T-helper 17 cell (primary cell): ENCODE results near the gene CAMK1D. TPM values are rescaled to one million over a fixed set of nuclear protein-coding genes. Genes with fewer than 3 reads are reported as not detected.
A peak's percentile ranks its signal among the peaks of the same experiment; 100 is the strongest.

Source experiments
- ATAC-seq: fragments of 150-1000 bp; cut with Tn5 transposase; 2 replicates; pipeline ENCODE4 v1.10.0; 2021; ENCODE audit warnings: mild to moderate bottlenecking, moderate library complexity
- DNase-seq, 3 donors: peaks; one replicate each; pipeline versions ENCODE4 v3.0.0 to v3.0.0-alpha.2; 2020 to 2021
- H3K9me3 ChIP-seq: one replicate; pipeline ENCODE4 v1.7.0; 2013; ENCODE audit warnings: low read length, mild to moderate bottlenecking; ENCODE audit not compliant: control insufficient read depth, poor library complexity, severe bottlenecking
- H3K27ac Mint-ChIP-seq: one replicate; pipeline ENCODE4 v1.8.0; 2022; ENCODE audit warnings: mild to moderate bottlenecking, moderate library complexity, mixed read lengths
- H3K27me3 Mint-ChIP-seq: one replicate; pipeline ENCODE4 v1.8.0; 2022; ENCODE audit warnings: mixed read lengths
- H3K36me3 Mint-ChIP-seq: one replicate; pipeline ENCODE4 v1.8.0; 2022; ENCODE audit warnings: low read depth, mixed read lengths
- H3K4me1 Mint-ChIP-seq: one replicate; pipeline ENCODE4 v1.8.0; 2022; ENCODE audit warnings: mild to moderate bottlenecking, mixed read lengths
- H3K4me3 Mint-ChIP-seq: one replicate; pipeline ENCODE4 v1.8.0; 2022; ENCODE audit warnings: mild to moderate bottlenecking, moderate library complexity, mixed read lengths
- total RNA-seq, 4 donors: library from RNA in 2 of 4; stranded (reverse) in 2 of 4; gene quantifications; one replicate each; pipeline ENCODE4 v1.2.3 and lab custom pipeline; 2022 to 2026

CAMK1D gene
- total RNA-seq, 2 donors from 2014 or later = 31.1 to 47.3 TPM

DNA sequence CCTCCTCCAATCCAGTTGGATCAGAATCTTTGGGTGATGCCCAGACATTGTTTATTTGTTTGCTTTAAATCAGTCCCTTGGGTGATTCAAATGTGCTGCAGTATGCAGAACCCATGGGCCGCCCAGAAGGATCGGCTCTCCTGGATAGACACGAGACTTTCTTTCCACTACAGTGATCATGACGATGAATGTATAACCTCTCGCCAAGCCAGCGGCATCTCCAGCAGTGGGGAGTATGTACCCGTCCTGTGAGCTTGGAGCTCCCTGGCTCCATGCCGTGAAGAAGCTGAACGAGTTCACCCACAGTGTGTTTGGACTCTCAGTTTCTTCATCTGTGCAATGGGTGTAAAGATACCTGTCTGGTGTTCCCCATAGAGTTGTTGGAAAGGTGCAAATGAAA is 162.3 kb downstream of the CAMK1D start:
- Mint-ChIP-seq H3K27me3 (no peaks in the 10 kb centered on the region), H3K27ac (no peak overlapping the region), H3K4me3 (no peak overlapping the region), H3K4me1 (peaks cover 43% of the 10 kb centered on the region), H3K36me3 (no peaks in the 10 kb centered on the region)
- DNase-seq (no peak), ATAC-seq (no peak)
- H3K9me3 ChIP-seq = no peaks in the 10 kb centered on the region

DNA sequence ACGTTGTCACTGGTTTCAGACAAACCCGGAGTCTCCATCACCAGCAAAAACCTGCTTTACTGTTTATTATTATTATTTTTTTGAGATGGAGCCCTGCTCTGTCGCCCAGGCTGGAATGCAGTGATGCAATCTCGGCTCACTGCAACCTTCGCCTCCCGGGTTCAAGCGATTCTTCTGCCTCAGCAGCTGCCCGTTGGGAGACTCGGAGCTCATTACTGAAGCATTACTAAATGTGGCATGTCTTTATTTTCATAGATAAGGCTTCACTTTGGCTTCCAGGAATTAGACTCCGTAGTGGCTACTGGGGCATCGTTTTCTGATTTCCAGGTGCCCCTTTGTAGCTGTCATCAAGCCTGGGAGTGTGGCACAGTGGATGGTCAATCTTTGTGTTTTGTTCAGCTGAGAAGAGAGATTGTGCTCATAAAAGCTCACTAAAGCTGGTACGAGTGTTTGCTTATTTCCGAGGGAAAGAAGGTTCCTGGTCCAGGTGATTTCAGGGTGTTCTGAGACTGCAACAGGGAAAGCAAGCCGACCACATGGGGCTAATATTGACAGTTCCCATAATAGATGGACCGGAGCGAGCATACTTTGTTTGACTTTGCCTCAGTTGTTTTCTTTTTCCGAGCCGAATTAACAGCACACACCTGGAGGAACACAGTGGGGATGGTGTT is 163.1 kb downstream of the CAMK1D start:
- Mint-ChIP-seq H3K36me3 (no peaks in the 10 kb centered on the region), H3K27me3 (no peaks in the 10 kb centered on the region), H3K4me3 (no peak overlapping the region), H3K4me1 (peaks cover 37% of the 10 kb centered on the region), H3K27ac (no peak overlapping the region)
- DNase-seq (no peak), ATAC-seq (no peak)
- no peaks in the 10 kb centered on the region for H3K9me3 ChIP-seq

DNA sequence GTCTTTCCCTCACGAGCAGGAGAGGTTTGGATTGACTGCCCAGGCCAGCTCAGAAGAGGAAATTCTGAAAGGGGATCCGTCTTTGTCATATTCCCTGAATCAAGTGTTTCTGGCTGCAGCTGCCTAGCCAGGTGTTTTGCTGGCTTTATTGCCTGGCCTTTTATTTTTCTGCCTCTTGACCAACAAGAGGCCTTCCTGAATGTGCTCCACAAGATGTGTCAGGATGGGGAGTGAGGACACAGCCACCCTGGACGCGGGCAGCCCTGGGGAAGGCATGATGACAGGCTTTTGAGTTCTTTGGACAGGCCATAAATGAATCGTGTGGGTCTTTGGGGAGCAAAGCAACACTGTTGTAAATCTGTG is 163.6 kb downstream of the CAMK1D start:
- DNase-seq = no peak
- Mint-ChIP-seq H3K27me3 (no peaks in the 10 kb centered on the region), H3K4me1 (peaks cover 32% of the 10 kb centered on the region), H3K27ac (peak overlapping the region; percentile 77), H3K36me3 (no peaks in the 10 kb centered on the region), H3K4me3 (no peak overlapping the region)
- no peak for ATAC-seq
- H3K9me3 ChIP-seq = no peaks in the 10 kb centered on the region

DNA sequence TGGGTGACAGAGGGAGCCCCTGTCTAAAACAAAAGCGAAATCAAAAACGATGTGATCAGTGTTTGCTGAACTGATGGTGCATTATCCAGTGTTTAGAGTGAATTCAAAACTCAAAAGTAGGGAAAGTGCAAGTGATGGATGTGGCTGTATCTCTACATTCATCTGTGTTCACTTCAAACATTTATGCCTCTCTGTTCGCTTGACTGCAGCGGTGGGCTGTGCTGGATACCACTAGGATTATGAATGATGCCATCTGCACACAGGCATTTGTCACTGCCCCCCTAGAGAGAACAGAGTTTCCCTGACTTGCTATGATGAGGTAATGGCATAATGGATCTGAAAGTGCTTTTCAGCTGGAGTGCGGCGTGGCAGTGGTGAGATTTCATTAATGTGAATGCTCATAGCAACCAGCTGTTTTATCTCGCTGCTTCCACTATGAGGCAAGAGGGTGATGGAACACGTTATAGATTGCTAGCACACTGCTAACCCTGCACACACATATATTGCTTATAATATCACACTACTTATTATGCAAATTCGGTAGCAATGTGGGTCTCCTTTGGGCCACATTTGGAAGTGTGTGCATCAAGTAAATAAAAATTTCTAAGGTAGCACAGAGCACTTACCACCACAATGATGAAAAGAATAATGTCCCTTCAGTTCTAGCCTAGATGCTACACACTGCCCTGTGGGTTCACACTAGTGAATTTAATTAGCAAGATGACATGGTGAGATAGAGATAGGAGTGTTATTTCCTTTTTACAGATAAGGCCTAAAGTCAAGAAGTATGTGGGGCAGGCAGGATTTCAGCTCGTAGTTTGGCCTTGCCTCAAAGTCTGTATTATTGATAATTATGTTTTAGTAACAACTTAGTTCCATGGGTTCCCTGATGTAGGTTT is 164.7 kb downstream of the CAMK1D start:
- H3K9me3 ChIP-seq = no peaks in the 10 kb centered on the region
- Mint-ChIP-seq H3K4me1 (peaks cover 27% of the 10 kb centered on the region), H3K27me3 (no peaks in the 10 kb centered on the region), H3K36me3 (no peaks in the 10 kb centered on the region), H3K4me3 (no peak overlapping the region), H3K27ac (peak overlapping the region; percentile 77)
- DNase-seq = no peak
- no peak for ATAC-seq

DNA sequence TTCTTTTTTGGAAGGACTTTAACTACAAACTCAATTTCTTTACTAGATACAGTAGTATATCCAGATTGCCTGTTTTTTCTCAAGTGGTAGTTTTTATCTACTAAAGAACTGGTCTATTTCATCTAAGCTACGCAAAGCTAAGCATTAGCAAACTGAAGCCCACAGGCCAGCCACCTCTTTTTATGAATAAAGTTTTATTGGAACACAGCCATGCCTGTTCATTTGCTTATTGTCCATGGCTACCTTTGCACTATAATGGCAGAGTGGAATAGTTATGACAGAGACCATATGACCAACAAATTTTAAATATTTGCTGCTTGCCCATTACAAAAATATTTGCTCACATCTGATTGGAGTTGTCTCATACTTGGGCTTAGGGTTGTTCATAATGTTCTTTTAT is 168.7 kb downstream of the CAMK1D start:
- Mint-ChIP-seq H3K4me1 (peaks cover 17% of the 10 kb centered on the region), H3K27ac (no peak overlapping the region), H3K36me3 (no peaks in the 10 kb centered on the region), H3K27me3 (no peaks in the 10 kb centered on the region), H3K4me3 (no peak overlapping the region)
- H3K9me3 ChIP-seq = no peaks in the 10 kb centered on the region
- no peak for ATAC-seq
- no peak for DNase-seq

DNA sequence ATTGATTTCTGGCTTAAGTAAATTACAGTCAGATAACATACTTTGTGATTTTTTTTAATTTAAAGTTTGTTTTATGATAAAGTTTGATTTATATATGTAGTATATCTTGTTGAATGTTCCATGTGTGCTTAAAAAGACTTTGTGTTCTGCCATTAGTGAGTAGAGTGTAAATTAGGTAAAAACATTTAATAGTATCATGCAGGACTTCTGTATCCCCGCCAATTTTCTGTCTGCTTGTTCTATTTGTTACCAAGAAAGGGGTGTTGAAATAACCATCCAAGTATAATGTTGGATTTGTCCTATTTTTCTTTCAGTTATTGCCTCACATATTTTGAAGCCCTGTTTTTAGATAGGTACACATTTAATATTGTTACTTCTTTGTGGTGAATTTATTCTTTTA is 172.1 kb downstream of the CAMK1D start:
- no peaks in the 10 kb centered on the region for H3K9me3 ChIP-seq
- no peak overlapping the region for H3K27ac Mint-ChIP-seq
- no peaks in the 10 kb centered on the region for H3K36me3 Mint-ChIP-seq
- H3K4me3 Mint-ChIP-seq = no peak overlapping the region
- no peak for DNase-seq
- H3K4me1 Mint-ChIP-seq = peaks cover 6% of the 10 kb centered on the region
- no peaks in the 10 kb centered on the region for H3K27me3 Mint-ChIP-seq
- no peak for ATAC-seq

DNA sequence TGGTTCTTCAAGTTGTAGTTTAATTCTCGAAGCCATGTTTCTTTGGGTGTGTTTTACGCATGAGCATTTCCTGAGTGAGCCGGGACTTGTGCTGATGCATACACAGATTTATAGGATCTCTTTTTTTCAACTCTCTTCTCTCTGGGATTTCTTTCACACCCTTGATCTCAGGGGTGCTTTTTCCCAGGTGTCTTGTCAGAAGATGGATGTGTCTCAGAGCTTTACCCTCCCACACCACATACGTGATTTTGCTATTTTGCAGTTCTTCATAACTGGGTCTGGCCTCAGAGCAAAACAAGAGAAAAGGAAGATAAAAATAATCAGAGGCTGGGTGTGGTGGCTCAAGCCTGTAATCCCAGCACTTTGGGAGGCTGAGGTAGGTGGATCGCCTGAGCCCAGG is 177.0 kb downstream of the CAMK1D start:
- ATAC-seq = no peak
- H3K4me1 Mint-ChIP-seq = peaks cover 5% of the 10 kb centered on the region
- H3K9me3 ChIP-seq = no peaks in the 10 kb centered on the region
- no peak for DNase-seq
- no peaks in the 10 kb centered on the region for H3K27me3 Mint-ChIP-seq
- H3K36me3 Mint-ChIP-seq = no peaks in the 10 kb centered on the region
- no peak overlapping the region for H3K27ac Mint-ChIP-seq
- H3K4me3 Mint-ChIP-seq = no peak overlapping the region

DNA sequence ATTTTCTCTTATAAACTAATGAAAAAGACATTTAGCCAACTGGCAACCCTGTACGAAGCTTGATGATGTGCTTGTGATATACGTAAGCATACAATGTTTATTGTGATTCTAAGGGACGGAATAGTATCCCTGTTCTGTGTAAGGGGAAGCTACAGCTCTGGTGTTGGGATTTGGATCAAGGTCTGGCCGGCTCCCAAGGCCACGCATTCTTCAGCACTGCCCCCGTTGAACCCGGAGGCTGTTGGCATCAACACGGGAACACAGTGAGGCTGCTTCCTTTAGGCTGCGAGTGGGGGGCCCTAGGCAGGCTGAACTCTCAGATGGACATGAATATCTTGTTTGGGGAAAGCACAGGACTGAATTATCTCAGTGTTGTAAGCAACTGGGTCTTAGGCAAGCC is 180.6 kb downstream of the CAMK1D start:
- Mint-ChIP-seq H3K36me3 (no peaks in the 10 kb centered on the region), H3K27me3 (no peaks in the 10 kb centered on the region), H3K4me3 (no peak overlapping the region), H3K4me1 (peaks cover 8% of the 10 kb centered on the region), H3K27ac (no peak overlapping the region)
- no peak for ATAC-seq
- H3K9me3 ChIP-seq = no peaks in the 10 kb centered on the region
- DNase-seq = no peak

DNA sequence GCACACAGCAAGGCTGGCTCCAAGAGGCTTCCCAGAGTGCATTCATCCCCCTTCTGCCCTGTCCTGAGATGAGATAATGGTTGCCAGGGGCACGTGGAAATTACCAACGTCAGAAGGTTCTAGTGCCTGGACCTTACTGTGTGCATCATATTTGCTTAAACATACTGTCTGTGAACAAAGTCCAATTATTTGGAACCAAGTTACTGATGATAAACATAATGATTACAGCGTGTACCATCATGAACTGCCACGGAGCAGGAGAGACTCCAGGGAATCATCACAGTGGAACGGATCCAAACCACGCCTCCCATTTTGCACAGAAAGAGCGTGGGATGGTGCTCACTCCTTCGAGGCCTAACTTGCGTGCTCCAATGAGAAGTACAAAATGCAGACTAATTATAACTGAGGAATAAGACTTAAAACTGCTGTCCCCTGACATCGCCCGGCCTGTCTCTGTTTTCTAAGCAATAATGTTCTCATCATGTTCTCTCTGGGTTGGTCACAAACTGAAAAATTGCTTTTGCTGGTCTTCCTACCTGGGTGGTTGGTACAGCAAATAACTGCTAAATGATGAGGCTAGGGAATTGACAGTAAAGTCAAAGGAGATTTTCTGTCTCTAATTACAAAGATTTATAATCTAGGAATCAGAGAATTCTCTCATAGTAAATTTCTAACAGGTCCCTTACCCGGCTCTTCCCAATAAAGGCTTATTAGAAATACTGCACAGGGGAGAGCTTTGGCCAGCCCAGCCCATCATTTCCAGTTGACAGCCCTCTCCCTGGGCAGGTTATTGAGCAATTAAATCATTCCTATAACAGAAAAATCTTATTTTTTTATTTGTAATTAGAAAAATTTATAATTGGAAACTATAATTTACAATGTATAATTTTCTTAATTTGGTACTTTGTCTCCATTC is 182.2 kb downstream of the CAMK1D start:
- no peak for DNase-seq
- Mint-ChIP-seq H3K27me3 (no peaks in the 10 kb centered on the region), H3K36me3 (no peaks in the 10 kb centered on the region), H3K4me1 (peaks cover 7% of the 10 kb centered on the region), H3K27ac (no peak overlapping the region), H3K4me3 (no peak overlapping the region)
- H3K9me3 ChIP-seq = no peaks in the 10 kb centered on the region
- ATAC-seq = no peak

DNA sequence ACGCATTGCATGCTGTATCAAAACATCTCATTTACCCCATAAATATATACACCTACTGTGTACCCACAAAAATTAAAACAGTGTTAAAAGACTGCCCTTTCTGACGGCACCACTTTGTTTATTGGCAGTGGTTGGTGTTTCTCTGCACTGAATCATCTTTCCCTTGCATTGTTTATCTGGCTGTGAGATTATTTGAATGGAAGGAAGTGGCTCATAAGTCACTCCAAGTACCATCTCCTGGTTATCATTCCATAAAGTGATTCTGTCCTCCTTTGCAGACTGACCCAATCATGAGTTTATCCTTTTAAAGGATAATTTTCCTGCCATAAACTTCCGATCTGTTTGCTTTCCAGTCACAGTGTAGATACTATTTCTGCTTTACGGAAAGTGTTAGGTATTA is 183.8 kb downstream of the CAMK1D start:
- no peaks in the 10 kb centered on the region for H3K27me3 Mint-ChIP-seq
- no peaks in the 10 kb centered on the region for H3K9me3 ChIP-seq
- H3K27ac Mint-ChIP-seq = no peak overlapping the region
- DNase-seq = no peak
- no peaks in the 10 kb centered on the region for H3K36me3 Mint-ChIP-seq
- no peak overlapping the region for H3K4me3 Mint-ChIP-seq
- peaks cover 11% of the 10 kb centered on the region for H3K4me1 Mint-ChIP-seq
- no peak for ATAC-seq

DNA sequence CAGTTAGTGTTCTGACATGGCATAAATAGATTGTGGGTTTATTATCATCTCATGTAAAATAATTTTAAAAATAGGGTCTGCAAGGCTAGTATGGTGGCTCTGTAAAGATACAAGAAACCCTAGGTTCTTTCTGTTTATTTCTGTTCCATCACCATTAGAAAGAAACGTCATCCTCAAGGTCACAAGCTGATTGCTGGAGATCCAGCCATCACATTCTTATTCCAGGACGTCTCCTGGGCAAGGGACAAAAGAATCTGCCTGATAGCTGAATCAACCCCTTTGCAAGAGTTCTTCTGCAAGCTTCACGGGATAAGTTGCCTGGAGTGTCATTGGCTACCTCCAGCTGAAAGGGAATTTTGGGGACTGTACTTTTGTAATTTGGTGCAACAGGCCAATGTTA is 184.4 kb downstream of the CAMK1D start:
- H3K27me3 Mint-ChIP-seq = no peaks in the 10 kb centered on the region
- H3K4me1 Mint-ChIP-seq = peaks cover 15% of the 10 kb centered on the region
- H3K4me3 Mint-ChIP-seq = no peak overlapping the region
- no peak for DNase-seq
- no peak overlapping the region for H3K27ac Mint-ChIP-seq
- no peaks in the 10 kb centered on the region for H3K9me3 ChIP-seq
- no peaks in the 10 kb centered on the region for H3K36me3 Mint-ChIP-seq
- ATAC-seq = no peak

DNA sequence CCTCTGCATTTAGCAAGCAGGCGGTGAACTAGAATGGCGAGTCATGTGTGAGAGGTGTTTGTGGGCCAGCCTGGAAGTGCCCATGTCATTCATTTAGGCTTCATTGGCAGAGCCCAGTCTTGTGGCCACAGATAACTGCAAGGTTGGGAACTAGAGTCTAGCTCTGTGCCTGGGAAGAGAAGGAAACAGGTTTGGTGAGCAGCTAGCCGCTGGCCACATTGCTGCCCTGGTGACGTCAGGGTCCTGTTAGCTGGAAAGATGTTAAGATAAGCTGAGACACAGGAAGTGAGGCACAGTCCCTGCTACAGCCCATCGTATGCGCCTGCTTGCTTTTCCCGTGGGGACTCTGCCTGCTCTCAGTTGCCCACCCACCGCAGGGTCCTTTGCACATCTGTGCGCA is 185.5 kb downstream of the CAMK1D start:
- no peaks in the 10 kb centered on the region for H3K9me3 ChIP-seq
- Mint-ChIP-seq H3K4me1 (peaks cover 22% of the 10 kb centered on the region), H3K36me3 (no peaks in the 10 kb centered on the region), H3K27ac (no peak overlapping the region), H3K4me3 (no peak overlapping the region), H3K27me3 (no peaks in the 10 kb centered on the region)
- DNase-seq (no peak), ATAC-seq (no peak)

DNA sequence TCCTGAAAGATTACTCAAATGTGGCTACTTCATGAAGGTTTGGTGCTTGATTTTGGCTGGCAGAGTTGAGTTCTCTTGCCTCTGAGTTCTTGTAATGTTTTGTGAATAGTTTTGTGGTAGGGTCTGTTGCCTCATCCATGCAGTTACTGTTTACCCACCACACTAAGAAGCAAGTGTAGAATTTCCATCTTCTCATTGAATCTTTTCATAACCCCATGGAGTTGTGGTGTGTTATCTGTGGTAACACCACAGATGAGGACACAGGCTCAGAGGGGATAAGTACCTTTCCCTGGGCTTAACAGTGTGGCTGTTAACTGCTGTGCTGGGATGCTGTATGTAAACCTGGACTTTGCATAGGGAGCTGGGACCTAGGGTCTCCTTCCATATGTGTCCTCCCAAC is 186.3 kb downstream of the CAMK1D start:
- DNase-seq (no peak), ATAC-seq (no peak)
- H3K27ac Mint-ChIP-seq = no peak overlapping the region
- peaks cover 28% of the 10 kb centered on the region for H3K4me1 Mint-ChIP-seq
- no peaks in the 10 kb centered on the region for H3K9me3 ChIP-seq
- H3K27me3 Mint-ChIP-seq = no peaks in the 10 kb centered on the region
- H3K36me3 Mint-ChIP-seq = no peaks in the 10 kb centered on the region
- H3K4me3 Mint-ChIP-seq = no peak overlapping the region
